ENCODE results near the gene INTU. TPM values are rescaled to one million over a fixed set of nuclear protein-coding genes. Genes with fewer than 3 reads are reported as not detected.
"Not testable (repeated sequence)": the region's sequence is repeated elsewhere in the genome, so short reads cannot be mapped to it uniquely, and the experiment has no call there.

Gene INTU
- total and polyA plus RNA-seq, 9 of the 15 experiments (the other 6 are each of a cell fraction or from before 2014, with no cell fraction given), result 1.5 to 8.9 (median 3.9) TPM

GRCh38 chr4:127655590-127655989 lies 22.8 kb downstream of the INTU start:
- 0 out of 2 replicates have a peak overlapping the region, but pooled peaks have one; percentile 22 for H2AFZ ChIP-seq (ENCODE audit: low read depth, low read length)
- H3K4me3 ChIP-seq, result peak overlapping the region; percentile 25; the same call in 1 of the 2 replicates
- BruUV-seq (replicated peaks); H3K9me3 ChIP-seq (replicated peaks; ENCODE audit: control insufficient read depth, insufficient read depth, low read depth, low read length); H3K4me2 ChIP-seq (ENCODE audit: insufficient read depth, low read length); DNase-seq (ENCODE audit: extremely low read depth in 1 of 4, low spot score in 3 of 4); intact Hi-C loops (cut with micrococcal nuclease); H3K27ac ChIP-seq (ENCODE audit: extremely low read depth, low read depth, low read length); H3K9me1 ChIP-seq (ENCODE audit: control insufficient read depth, insufficient read depth, low read length); in situ Hi-C loops (cut with MboI); H3K9ac ChIP-seq (ENCODE audit: insufficient read depth in 1 of 2, low read depth in 2 of 2, low read length in 2 of 2); H3K4me1 ChIP-seq (replicated peaks in 1 of 2; ENCODE audit: control insufficient read depth in 2 of 2, insufficient read depth in 2 of 2, low read length in 2 of 2); H3K36me3 ChIP-seq (ENCODE audit: control insufficient read depth, insufficient read depth, low read length); H3K79me2 ChIP-seq (ENCODE audit: control insufficient read depth, insufficient read depth, low read length); H3K27me3 ChIP-seq (ENCODE audit: control insufficient read depth in 2 of 2, insufficient read depth in 2 of 2, low read length in 2 of 2); H4K20me1 ChIP-seq (replicated peaks; ENCODE audit: control insufficient read depth, insufficient read depth, low read length); ATAC-seq; FAIRE-seq: not testable (repeated sequence)
- whole genome bisulfite sequencing (ENCODE audit: insufficient coverage, low coverage, missing lambda C conversion rate), result no CpG with 5 or more reads among the region's 17 CpGs
- CTCF ChIA-PET (ENCODE audit: low intra/inter-chr PET ratio), result interaction anchor here (0.6 kb wide), 1 partner anchor 15 kb away, joined by 3 read pairs; no protein-coding TSS in a partner anchor
- POLR2A ChIA-PET, result interaction anchor here (1.2 kb wide), 1 partner anchor 324 kb away, joined by 3 read pairs; no protein-coding TSS in a partner anchor
- TF ChIP-seq FOXA3 (CRISPR knock-in tag; conservative IDR thresholded peaks at IDR 0.05 in 1 of 2, IDR thresholded peaks at IDR 0.05 in 1 of 2) (peak in 1 of 2 experiments; percentile 38; a peak in 1 of 4 replicates), POLR2G (IDR thresholded peaks at IDR 0.05; ENCODE audit: low read depth, low read length) (0 out of 2 replicates have a peak, but pooled peaks have one; percentile 34)

GRCh38 chr4:127656047-127656680 lies 23.4 kb downstream of the INTU start:
- no peak for FAIRE-seq
- H3K4me2 ChIP-seq (ENCODE audit: insufficient read depth, low read length), result peak overlapping the region; percentile 25; the same call in 1 of the 2 replicates
- no peak for TF ChIP-seq SPI1 (IDR thresholded peaks at IDR 0.05; ENCODE audit: borderline replicate concordance, low read depth, low read length)
- no peak for TF ChIP-seq SP1 (CRISPR knock-in tag; IDR thresholded peaks at IDR 0.05)
- no peak for TF ChIP-seq ZNF175 (CRISPR knock-in tag; IDR thresholded peaks at IDR 0.05; ENCODE audit: low read depth)
- no peak for TF ChIP-seq HDAC2 (IDR thresholded peaks at IDR 0.05)
- TF ChIP-seq BCLAF1 (IDR thresholded peaks at IDR 0.05; ENCODE audit: borderline replicate concordance in 1 of 2, control insufficient read depth in 1 of 2, low read depth in 2 of 2, low read length in 1 of 2), result no peak
- peak; percentile 29 for TF ChIP-seq TAF1 (IDR thresholded peaks at IDR 0.05; ENCODE audit: control insufficient read depth, extremely low read depth, insufficient read depth, low read length, severe bottlenecking)
- no peak for TF ChIP-seq MXI1 (IDR thresholded peaks at IDR 0.05; ENCODE audit: low read depth, low read length)
- TF ChIP-seq ZNF561 (CRISPR knock-in tag; conservative IDR thresholded peaks at IDR 0.05), result no peak

More at GRCh38 chr4:127656047-127656680, 23.4 kb downstream of the INTU start:
- ATAC-seq (peak; percentile 67), DNase-seq (ENCODE audit: extremely low read depth in 1 of 4, low spot score in 3 of 4) (no peak)
- Histone ChIP-seq H3K9me1 (ENCODE audit: control insufficient read depth, insufficient read depth, low read length) (no peaks in the 10 kb centered on the region), H3K4me3 (peak overlapping the region; percentile 25), H3K9ac (ENCODE audit: insufficient read depth in 1 of 2, low read depth in 2 of 2, low read length in 2 of 2) (peak overlapping the region in 1 of 2 experiments; percentile 49; a peak in 2 of 4 replicates), H4K20me1 (replicated peaks; ENCODE audit: control insufficient read depth, insufficient read depth, low read length) (no peaks in the 10 kb centered on the region), H3K79me2 (ENCODE audit: control insufficient read depth, insufficient read depth, low read length) (no peaks in the 10 kb centered on the region), H3K9me3 (replicated peaks; ENCODE audit: control insufficient read depth, insufficient read depth, low read depth, low read length) (no peaks in the 10 kb centered on the region), H3K27me3 (ENCODE audit: control insufficient read depth in 2 of 2, insufficient read depth in 2 of 2, low read length in 2 of 2) (no peaks in the 10 kb centered on the region), H2AFZ (ENCODE audit: low read depth, low read length) (peak overlapping the region; percentile 22; the same call in 1 of the 2 replicates), H3K4me1 (replicated peaks in 1 of 2; ENCODE audit: control insufficient read depth in 2 of 2, insufficient read depth in 2 of 2, low read length in 2 of 2) (peaks cover 0 to 7% of the 10 kb centered on the region in 2 experiments; a peak in 2 of 5 replicates), H3K36me3 (ENCODE audit: control insufficient read depth, insufficient read depth, low read length) (no peaks in the 10 kb centered on the region), H3K27ac (ENCODE audit: extremely low read depth, low read depth, low read length) (peak overlapping the region; percentile 55; the same call in 2 of the 3 replicates)
- 20% methylated on average over 5 of the region's 9 CpGs for WGBS (ENCODE audit: insufficient coverage, low coverage, missing lambda C conversion rate)
- intact Hi-C loops (cut with micrococcal nuclease) (no loop called here), in situ Hi-C loops (cut with MboI) (no loop called here)
- BruUV-seq (replicated peaks), result TSS peak; percentile 52
- CTCF ChIA-PET (ENCODE audit: low intra/inter-chr PET ratio), result interaction anchor here (0.6 kb wide), 1 partner anchor 14 kb away, joined by 3 read pairs; no protein-coding TSS in a partner anchor
- POLR2A ChIA-PET, result interaction anchor here (0.8 to 1.2 kb wide), 3 partner anchors 10 to 323 kb away, joined by 3 to 4 read pairs (median 3); no protein-coding TSS in a partner anchor
